ENCODE measurements around the gene CYP2A7. TPM values are rescaled to one million over a fixed set of nuclear protein-coding genes. Genes with fewer than 3 reads are reported as not detected.
"Not testable (repeated sequence)": the region's sequence is repeated elsewhere in the genome, so short reads cannot be mapped to it uniquely, and the experiment has no call there.

The CYP2A7 gene
- polyA plus RNA-seq, 2 donors: 0.20 TPM; not detected in 1

GRCh38 chr19:40873873-40874272, 8.2 kb downstream of the CYP2A7 start:
- not testable (repeated sequence) for H3K9me3 ChIP-seq (ENCODE audit: control insufficient read depth in 2 of 2, insufficient read depth in 1 of 2, low read depth in 1 of 2, low read length in 1 of 2); H3K4me1 ChIP-seq (ENCODE audit: control insufficient read depth in 2 of 2, insufficient read depth in 2 of 2, low read length in 1 of 2); H3K36me3 ChIP-seq (ENCODE audit: control insufficient read depth in 2 of 2, insufficient read depth in 2 of 2, low read length in 1 of 2); H3K4me3 ChIP-seq (ENCODE audit: low read depth in 1 of 2, low read length in 2 of 2); H3K27ac ChIP-seq (ENCODE audit: low read depth in 2 of 2, low read length in 1 of 2); H3K27me3 ChIP-seq (ENCODE audit: control insufficient read depth in 1 of 2, insufficient read depth in 2 of 2, low read length in 2 of 2)
- WGBS, 2 donors: 78 to 86% methylated on average over 2 of the region's 2 CpGs

GRCh38 chr19:40872209-40872608, 9.8 kb downstream of the CYP2A7 start:
- Histone ChIP-seq H3K9me3 (ENCODE audit: control insufficient read depth in 2 of 2, insufficient read depth in 1 of 2, low read depth in 1 of 2, low read length in 1 of 2) (no peaks in the 10 kb centered on the region), H3K27ac (ENCODE audit: low read depth in 2 of 2, low read length in 1 of 2) (no peak overlapping the region), H3K36me3 (ENCODE audit: control insufficient read depth in 2 of 2, insufficient read depth in 2 of 2, low read length in 1 of 2) (no peaks in the 10 kb centered on the region), H3K4me3 (ENCODE audit: low read depth in 1 of 2, low read length in 2 of 2) (no peak overlapping the region), H3K27me3 (ENCODE audit: control insufficient read depth in 1 of 2, insufficient read depth in 2 of 2, low read length in 2 of 2) (no peaks in the 10 kb centered on the region), H3K4me1 (ENCODE audit: control insufficient read depth in 2 of 2, insufficient read depth in 2 of 2, low read length in 1 of 2) (no peaks in the 10 kb centered on the region)
- WGBS, 2 donors: 84% methylated on average over 2 of the region's 2 CpGs

GRCh38 chr19:40867701-40868100, 14.3 kb downstream of the CYP2A7 start:
- 83 to 88% methylated on average over 7 of the region's 7 CpGs for WGBS, 2 donors
- Histone ChIP-seq H3K4me1 (ENCODE audit: control insufficient read depth in 2 of 2, insufficient read depth in 2 of 2, low read length in 1 of 2) (no peaks in the 10 kb centered on the region), H3K27ac (ENCODE audit: low read depth in 2 of 2, low read length in 1 of 2) (no peak overlapping the region), H3K4me3 (ENCODE audit: low read depth in 1 of 2, low read length in 2 of 2) (no peak overlapping the region), H3K9me3 (ENCODE audit: control insufficient read depth in 2 of 2, insufficient read depth in 1 of 2, low read depth in 1 of 2, low read length in 1 of 2) (no peaks in the 10 kb centered on the region), H3K27me3 (ENCODE audit: control insufficient read depth in 1 of 2, insufficient read depth in 2 of 2, low read length in 2 of 2) (no peaks in the 10 kb centered on the region), H3K36me3 (ENCODE audit: control insufficient read depth in 2 of 2, insufficient read depth in 2 of 2, low read length in 1 of 2) (no peaks in the 10 kb centered on the region)

- not testable (repeated sequence) for H3K36me3 ChIP-seq (ENCODE audit: control insufficient read depth in 2 of 2, insufficient read depth in 2 of 2, low read length in 1 of 2)
- WGBS, 2 donors: 61 to 62% methylated on average over 9 of the region's 9 CpGs
Observed at GRCh38 chr19:40864739-40865496, 17.1 kb downstream of the CYP2A7 start.

GRCh38 chr19:40862785-40863184, 19.2 kb downstream of the CYP2A7 start:
- no peaks in the 10 kb centered on the region for H3K9me3 ChIP-seq (ENCODE audit: control insufficient read depth in 2 of 2, insufficient read depth in 1 of 2, low read depth in 1 of 2, low read length in 1 of 2)
- WGBS, 2 donors: 81 to 87% methylated on average over 4 of the region's 4 CpGs
- H3K4me1 ChIP-seq (ENCODE audit: control insufficient read depth in 2 of 2, insufficient read depth in 2 of 2, low read length in 1 of 2): no peaks in the 10 kb centered on the region
- H3K4me3 ChIP-seq (ENCODE audit: low read depth in 1 of 2, low read length in 2 of 2): no peak overlapping the region
- H3K27me3 ChIP-seq (ENCODE audit: control insufficient read depth in 1 of 2, insufficient read depth in 2 of 2, low read length in 2 of 2): no peaks in the 10 kb centered on the region
- no peaks in the 10 kb centered on the region for H3K36me3 ChIP-seq (ENCODE audit: control insufficient read depth in 2 of 2, insufficient read depth in 2 of 2, low read length in 1 of 2)
- no peak overlapping the region for H3K27ac ChIP-seq (ENCODE audit: low read depth in 2 of 2, low read length in 1 of 2)

More at GRCh38 chr19:40864739-40865496, 17.1 kb downstream of the CYP2A7 start:
- H3K27me3 ChIP-seq (ENCODE audit: control insufficient read depth in 1 of 2, insufficient read depth in 2 of 2, low read length in 2 of 2); H3K4me1 ChIP-seq (ENCODE audit: control insufficient read depth in 2 of 2, insufficient read depth in 2 of 2, low read length in 1 of 2); H3K9me3 ChIP-seq (ENCODE audit: control insufficient read depth in 2 of 2, insufficient read depth in 1 of 2, low read depth in 1 of 2, low read length in 1 of 2); H3K4me3 ChIP-seq (ENCODE audit: low read depth in 1 of 2, low read length in 2 of 2); H3K27ac ChIP-seq (ENCODE audit: low read depth in 2 of 2, low read length in 1 of 2): not testable (repeated sequence)

GRCh38 chr19:40862333-40862732, 19.7 kb downstream of the CYP2A7 start:
- Histone ChIP-seq H3K4me3 (ENCODE audit: low read depth in 1 of 2, low read length in 2 of 2) (no peak overlapping the region), H3K4me1 (ENCODE audit: control insufficient read depth in 2 of 2, insufficient read depth in 2 of 2, low read length in 1 of 2) (no peaks in the 10 kb centered on the region), H3K9me3 (ENCODE audit: control insufficient read depth in 2 of 2, insufficient read depth in 1 of 2, low read depth in 1 of 2, low read length in 1 of 2) (no peaks in the 10 kb centered on the region), H3K27me3 (ENCODE audit: control insufficient read depth in 1 of 2, insufficient read depth in 2 of 2, low read length in 2 of 2) (no peaks in the 10 kb centered on the region), H3K27ac (ENCODE audit: low read depth in 2 of 2, low read length in 1 of 2) (no peak overlapping the region), H3K36me3 (ENCODE audit: control insufficient read depth in 2 of 2, insufficient read depth in 2 of 2, low read length in 1 of 2) (no peaks in the 10 kb centered on the region)
- WGBS, 2 donors: 93% methylated on average over 3 of the region's 3 CpGs

- Histone ChIP-seq H3K4me1 (ENCODE audit: control insufficient read depth in 2 of 2, insufficient read depth in 2 of 2, low read length in 1 of 2) (no peaks in the 10 kb centered on the region), H3K9me3 (ENCODE audit: control insufficient read depth in 2 of 2, insufficient read depth in 1 of 2, low read depth in 1 of 2, low read length in 1 of 2) (no peaks in the 10 kb centered on the region), H3K27ac (ENCODE audit: low read depth in 2 of 2, low read length in 1 of 2) (no peak overlapping the region), H3K4me3 (ENCODE audit: low read depth in 1 of 2, low read length in 2 of 2) (no peak overlapping the region), H3K27me3 (ENCODE audit: control insufficient read depth in 1 of 2, insufficient read depth in 2 of 2, low read length in 2 of 2) (no peaks in the 10 kb centered on the region), H3K36me3 (ENCODE audit: control insufficient read depth in 2 of 2, insufficient read depth in 2 of 2, low read length in 1 of 2) (no peaks in the 10 kb centered on the region)
- 80 to 85% methylated on average over 5 of the region's 5 CpGs for WGBS, 2 donors
Observed at GRCh38 chr19:40858109-40858508, 23.9 kb downstream of the CYP2A7 start.

GRCh38 chr19:40852467-40853152, 29.4 kb downstream of the CYP2A7 start:
- H3K9me3 ChIP-seq (ENCODE audit: control insufficient read depth in 2 of 2, insufficient read depth in 1 of 2, low read depth in 1 of 2, low read length in 1 of 2); H3K4me3 ChIP-seq (ENCODE audit: low read depth in 1 of 2, low read length in 2 of 2); H3K4me1 ChIP-seq (ENCODE audit: control insufficient read depth in 2 of 2, insufficient read depth in 2 of 2, low read length in 1 of 2); H3K27ac ChIP-seq (ENCODE audit: low read depth in 2 of 2, low read length in 1 of 2); H3K36me3 ChIP-seq (ENCODE audit: control insufficient read depth in 2 of 2, insufficient read depth in 2 of 2, low read length in 1 of 2); H3K27me3 ChIP-seq (ENCODE audit: control insufficient read depth in 1 of 2, insufficient read depth in 2 of 2, low read length in 2 of 2): not testable (repeated sequence)
- WGBS, 2 donors: 54 to 56% methylated on average over 2 of the region's 3 CpGs

- not testable (repeated sequence) for H3K27ac ChIP-seq (ENCODE audit: low read depth in 2 of 2, low read length in 1 of 2); H3K9me3 ChIP-seq (ENCODE audit: control insufficient read depth in 2 of 2, insufficient read depth in 1 of 2, low read depth in 1 of 2, low read length in 1 of 2); H3K4me1 ChIP-seq (ENCODE audit: control insufficient read depth in 2 of 2, insufficient read depth in 2 of 2, low read length in 1 of 2); H3K4me3 ChIP-seq (ENCODE audit: low read depth in 1 of 2, low read length in 2 of 2); H3K27me3 ChIP-seq (ENCODE audit: control insufficient read depth in 1 of 2, insufficient read depth in 2 of 2, low read length in 2 of 2); H3K36me3 ChIP-seq (ENCODE audit: control insufficient read depth in 2 of 2, insufficient read depth in 2 of 2, low read length in 1 of 2)
- 89 to 96% methylated on average over 3 of the region's 3 CpGs for WGBS, 2 donors
Observed at GRCh38 chr19:40850277-40850676, 31.8 kb downstream of the CYP2A7 start, which contains the start of gene CYP2A6. TSS of gene CYP2A6 (minus strand) at chr19:40850447. CDS start at chr19:40850426, 21 bp downstream.

GRCh38 chr19:40846722-40847121, 35.3 kb downstream of the CYP2A7 start:
- H3K27me3 ChIP-seq (ENCODE audit: control insufficient read depth in 1 of 2, insufficient read depth in 2 of 2, low read length in 2 of 2); H3K9me3 ChIP-seq (ENCODE audit: control insufficient read depth in 2 of 2, insufficient read depth in 1 of 2, low read depth in 1 of 2, low read length in 1 of 2); H3K36me3 ChIP-seq (ENCODE audit: control insufficient read depth in 2 of 2, insufficient read depth in 2 of 2, low read length in 1 of 2); H3K27ac ChIP-seq (ENCODE audit: low read depth in 2 of 2, low read length in 1 of 2); H3K4me3 ChIP-seq (ENCODE audit: low read depth in 1 of 2, low read length in 2 of 2); H3K4me1 ChIP-seq (ENCODE audit: control insufficient read depth in 2 of 2, insufficient read depth in 2 of 2, low read length in 1 of 2): not testable (repeated sequence)
- WGBS, 2 donors: 83 to 90% methylated on average over 7 to 8 of the region's 8 CpGs
